ENCODE data around the gene FLT4.
"Not testable (repeated sequence)": the region's sequence is repeated elsewhere in the genome, so short reads cannot be mapped to it uniquely, and the experiment has no call there.

FLT4 gene

GRCh38 chr5:180649297-180650039, at the start of gene FLT4:
TSS of gene FLT4 (minus strand) at chr5:180649600. CDS start at chr5:180649545, 55 bp downstream.
- DNase-seq = no peak

GRCh38 chr5:180699042-180699441, 49.6 kb upstream of the FLT4 start:
- no peak for DNase-seq

DNA sequence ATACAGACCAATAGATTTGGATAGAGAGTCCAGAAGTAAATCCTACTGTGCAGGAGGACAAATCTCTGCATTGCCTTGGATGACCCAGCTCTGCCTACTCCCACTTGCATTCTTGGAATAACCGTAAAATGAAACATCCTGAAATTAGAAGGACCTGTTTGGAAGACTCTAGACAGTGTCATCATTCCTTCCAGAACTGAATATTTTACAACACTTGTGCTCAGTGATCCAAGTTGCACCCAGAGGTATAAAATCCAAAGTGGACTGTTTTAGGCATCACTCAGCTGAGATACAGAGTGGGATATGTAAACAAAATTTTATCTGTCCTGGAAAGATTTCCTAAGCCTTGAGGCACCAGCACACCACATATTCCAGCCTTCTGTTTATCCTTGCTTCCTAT, 46.7 kb upstream of the FLT4 start:
- no peak for DNase-seq

- DNase-seq = no peak
Observed at GRCh38 chr5:180692429-180692828, 43.0 kb upstream of the FLT4 start.

- DNase-seq = no peak
Observed at GRCh38 chr5:180691046-180691445, 41.6 kb upstream of the FLT4 start.

- no peak for DNase-seq
Observed at GRCh38 chr5:180690562-180690961, 41.2 kb upstream of the FLT4 start.

DNA sequence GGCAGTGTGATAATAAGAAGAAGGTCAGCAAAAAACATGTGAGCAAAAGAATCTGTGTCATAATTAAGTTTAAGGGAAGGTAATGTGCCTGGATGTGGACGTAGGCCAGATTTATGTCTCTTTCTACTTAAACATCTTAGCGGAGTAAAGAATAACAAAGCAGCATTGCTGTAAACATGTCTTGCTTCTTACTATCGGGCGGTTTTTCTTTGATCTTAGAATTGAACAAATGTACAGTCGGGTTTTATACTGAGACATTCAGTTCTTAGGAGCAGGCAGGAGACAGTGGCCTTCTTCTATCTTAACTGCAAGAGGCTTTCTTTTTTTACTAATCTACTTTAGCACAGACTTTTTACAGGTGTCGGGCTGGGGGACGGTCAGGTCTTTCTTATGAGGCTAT, 40.4 kb upstream of the FLT4 start:
- no peak for DNase-seq

DNA sequence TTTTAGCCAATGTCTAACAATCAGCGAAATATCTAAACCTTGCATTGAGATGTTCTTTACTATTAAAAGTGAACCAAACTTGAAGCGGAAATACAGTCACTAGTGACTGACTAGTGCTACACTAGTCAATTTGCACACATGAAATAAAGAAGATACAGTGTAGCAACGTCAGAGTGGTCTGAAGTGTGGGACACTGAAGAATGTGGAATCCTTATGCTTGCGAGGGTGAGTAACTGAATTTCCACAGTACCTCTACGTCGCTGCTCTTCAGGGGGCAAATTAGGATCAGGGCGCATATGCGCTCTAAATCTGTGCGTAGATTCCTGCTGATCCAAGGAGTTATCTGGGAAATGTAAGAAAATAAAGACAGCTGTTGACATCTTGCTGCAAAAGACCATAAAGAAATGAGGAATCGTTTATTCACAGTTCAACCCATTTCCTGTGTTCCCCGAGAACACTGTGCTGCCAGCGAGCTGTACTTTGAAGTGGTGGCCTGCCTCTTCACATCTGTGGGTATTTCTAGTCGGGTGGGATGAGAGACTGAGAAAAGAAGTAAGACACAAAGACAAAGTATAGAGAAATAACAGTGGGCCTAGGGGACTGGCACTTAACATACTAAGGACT, 39.8 kb upstream of the FLT4 start:
- DNase-seq = no peak

GRCh38 chr5:180688330-180689070, 39.1 kb upstream of the FLT4 start:
- DNase-seq = no peak

DNA sequence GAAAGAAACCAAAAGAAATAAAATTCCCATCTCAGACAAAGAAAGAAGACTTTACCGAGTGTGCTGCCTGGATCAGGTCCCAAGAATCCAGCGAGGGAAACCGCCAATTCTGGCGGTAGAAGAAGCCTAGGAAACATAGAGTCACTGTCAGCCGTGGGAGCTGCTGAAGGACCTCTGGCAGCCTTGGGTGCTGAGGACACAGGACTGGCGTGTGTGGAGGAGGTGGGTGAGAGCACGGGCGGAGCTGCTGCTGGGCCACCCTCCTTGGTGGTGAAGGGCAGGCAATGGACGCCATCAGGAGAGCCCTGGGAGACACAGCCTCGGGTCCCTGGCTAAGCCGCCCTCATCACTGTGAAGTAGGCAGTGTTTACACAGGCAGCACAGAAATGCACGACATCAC, 37.4 kb upstream of the FLT4 start:
- DNase-seq = not testable (repeated sequence)

GRCh38 chr5:180684623-180685161, 35.3 kb upstream of the FLT4 start:
- no peak for DNase-seq

- no peak for DNase-seq
Observed at GRCh38 chr5:180683220-180683922, 34.0 kb upstream of the FLT4 start.

GRCh38 chr5:180682560-180682959, 33.2 kb upstream of the FLT4 start:
- DNase-seq = no peak

- not testable (repeated sequence) for DNase-seq
Observed at GRCh38 chr5:180682008-180682407, 32.6 kb upstream of the FLT4 start.

GRCh38 chr5:180678319-180678718, 28.9 kb upstream of the FLT4 start:
- DNase-seq = not testable (repeated sequence)

DNA sequence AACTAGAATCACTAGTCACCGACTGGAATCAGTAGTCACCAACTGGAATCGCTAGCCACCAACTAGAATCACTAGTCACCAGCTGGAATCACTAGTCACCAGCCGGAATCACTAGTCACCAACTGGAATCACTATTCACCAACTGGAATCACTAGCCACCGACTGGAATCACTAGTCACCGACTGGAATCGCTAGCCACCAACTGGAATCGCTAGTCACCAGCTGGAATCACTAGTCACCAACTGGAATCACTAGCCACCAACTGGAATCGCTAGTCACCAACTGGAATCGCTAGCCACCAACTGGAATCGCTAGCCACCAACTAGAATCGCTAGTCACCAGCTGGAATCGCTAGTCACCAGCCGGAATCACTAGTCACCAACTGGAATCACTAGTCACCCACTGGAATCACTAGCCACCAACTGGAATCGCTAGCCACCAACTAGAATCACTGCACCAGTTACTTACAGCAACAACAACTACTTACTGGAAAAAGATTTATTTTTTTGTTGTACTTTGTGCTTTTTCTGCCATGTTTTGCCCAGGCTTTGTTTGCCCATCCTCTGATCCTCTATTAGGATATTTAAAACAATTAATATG, 25.7 kb upstream of the FLT4 start:
- no peak for DNase-seq

- not testable (repeated sequence) for DNase-seq
Observed at GRCh38 chr5:180674090-180674475, 24.7 kb upstream of the FLT4 start.

DNA sequence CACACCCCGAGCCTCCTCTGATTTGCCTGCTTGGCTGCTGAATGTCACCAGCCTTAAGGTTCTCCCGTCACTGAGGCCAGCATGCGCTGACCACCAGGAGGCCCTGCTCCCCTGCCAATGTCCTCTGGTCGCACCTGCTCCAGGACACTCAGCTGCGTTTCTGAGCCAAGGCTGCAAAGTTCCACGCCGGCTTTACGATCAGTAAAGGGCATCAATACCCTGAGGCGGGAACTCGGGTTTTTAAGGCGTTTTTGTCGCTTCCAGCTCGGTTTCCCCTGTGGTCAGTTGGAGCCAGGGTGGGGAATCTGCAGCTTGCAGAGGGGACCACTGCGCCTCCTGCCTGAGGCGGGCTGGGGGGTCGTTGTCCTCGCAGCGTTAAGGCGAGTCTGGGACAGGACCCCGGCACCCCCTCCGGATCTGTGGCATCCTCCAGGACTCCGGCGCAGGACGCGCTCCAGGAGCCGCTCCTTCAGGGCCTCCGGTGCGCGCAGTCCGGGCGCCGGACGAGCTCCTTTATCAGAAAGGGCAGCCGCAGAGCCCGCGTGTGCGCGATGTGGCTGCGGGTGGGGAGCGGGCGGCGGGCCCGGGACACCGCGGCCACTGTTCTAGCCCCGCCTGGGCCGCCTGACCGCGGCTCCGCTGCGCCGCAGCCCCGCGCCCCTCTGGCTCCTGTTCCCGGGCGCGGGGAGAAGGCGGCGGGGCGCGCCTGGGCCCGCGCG, 24.1 kb upstream of the FLT4 start:
- DNase-seq = no peak

- DNase-seq = not testable (repeated sequence)
Observed at GRCh38 chr5:180671958-180672524, 22.6 kb upstream of the FLT4 start.

DNA sequence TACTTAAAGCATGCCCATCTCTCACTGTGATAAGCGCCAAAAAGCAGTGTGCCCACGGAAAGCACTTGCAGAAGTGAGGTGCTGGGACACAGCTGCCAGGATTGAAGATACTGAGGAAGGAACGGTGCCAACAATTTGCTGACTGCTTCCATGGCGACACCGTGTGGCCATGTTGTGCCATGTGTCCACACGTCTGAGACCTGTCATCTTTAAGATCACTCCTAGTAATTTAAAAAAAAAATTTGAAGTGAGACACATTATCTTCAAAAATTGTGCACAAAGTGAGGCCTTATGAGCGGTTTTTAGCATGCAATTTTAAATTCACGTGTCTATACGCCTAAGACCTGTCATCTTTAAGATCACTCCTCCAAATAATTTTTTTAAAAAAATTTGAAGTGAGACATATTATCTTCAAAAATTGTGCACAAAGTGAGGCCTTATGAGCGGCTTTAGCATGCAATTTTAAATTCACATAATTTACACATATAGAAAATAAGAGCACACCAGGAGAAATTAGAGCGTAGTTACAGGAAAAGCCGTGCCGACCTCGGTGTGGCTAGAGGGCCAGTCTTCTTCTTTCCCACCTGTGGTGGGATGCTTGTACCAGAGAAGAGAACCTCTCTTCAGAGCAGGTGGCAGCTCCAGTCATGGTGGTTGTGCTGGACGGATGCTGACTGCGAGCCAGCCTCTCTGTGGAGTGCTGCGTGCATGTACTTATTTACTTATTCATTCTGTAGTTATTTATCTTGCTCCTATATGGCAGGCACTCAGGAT, 21.4 kb upstream of the FLT4 start:
- DNase-seq = peak; percentile 53

- no peak for DNase-seq
Observed at GRCh38 chr5:180670157-180670556, 20.8 kb upstream of the FLT4 start.

Data from NCI-H1105 treated with DMSO at 0.1 percent for 48 hours (cell line).